Loucy (cell line): Measurements from ENCODE around the gene INTS2.

Source experiments
- H2AFZ ChIP-seq: fragments of 200-600 bp; sonication (generic); 2 replicates; pipeline ENCODE4 v1.6.0; 2016; ENCODE audit warnings: antibody characterized with exemption, mild to moderate bottlenecking, low read length, moderate library complexity
- H3F3A ChIP-seq: fragments of 200-600 bp; 2 replicates; pipeline ENCODE4 v1.6.0; 2016; ENCODE audit warnings: antibody characterized with exemption, low read depth, mild to moderate bottlenecking
- H3K27me3 ChIP-seq: fragments of 200-600 bp; sonication (generic); 2 replicates; pipeline ENCODE4 v1.6.1; 2014; ENCODE audit warnings: low read length, mild to moderate bottlenecking; ENCODE audit not compliant: insufficient read depth, poor library complexity, severe bottlenecking
- H3K36me3 ChIP-seq: fragments of 200-600 bp; sonication (generic); 2 replicates; pipeline ENCODE4 v1.6.1; 2016; ENCODE audit warnings: low read length; ENCODE audit not compliant: insufficient read depth
- H3K4me1 ChIP-seq: fragments of 200-600 bp; sonication (generic); 2 replicates; pipeline ENCODE4 v1.5.1; 2014; ENCODE audit warnings: low read length, mild to moderate bottlenecking; ENCODE audit not compliant: insufficient read depth, poor library complexity, severe bottlenecking
- H3K4me2 ChIP-seq: fragments of 200-600 bp; sonication (generic); 2 replicates; pipeline ENCODE4 v1.6.0; 2014; ENCODE audit warnings: antibody characterized with exemption, low read length, low read depth, mild to moderate bottlenecking; ENCODE audit not compliant: poor library complexity, severe bottlenecking
- H3K4me3 ChIP-seq: fragments of 200-600 bp; sonication (generic); 2 replicates; pipeline ENCODE4 v1.5.1; 2014; ENCODE audit warnings: low read length, mild to moderate bottlenecking, mixed read lengths; ENCODE audit not compliant: poor library complexity, severe bottlenecking
- H3K79me2 ChIP-seq: fragments of 200-600 bp; sonication (generic); 2 replicates; pipeline ENCODE4 v1.6.1; 2014; ENCODE audit warnings: low read length; ENCODE audit not compliant: insufficient read depth
- H3K9ac ChIP-seq: fragments of 200-600 bp; sonication (generic); 2 replicates; pipeline ENCODE4 v1.6.0; 2014; ENCODE audit warnings: mild to moderate bottlenecking, low read depth, low read length, moderate library complexity; ENCODE audit not compliant: poor library complexity, severe bottlenecking
- H3K9me2 ChIP-seq: fragments of 200-600 bp; sonication (generic); replicated peaks from 2 replicates; pipeline ENCODE4 v1.6.1; 2016; ENCODE audit warnings: low read depth, low read length, mixed read lengths
- H3K9me3 ChIP-seq: fragments of 200-600 bp; sonication (generic); 2 replicates; pipeline ENCODE4 v1.6.1; 2014; ENCODE audit warnings: mild to moderate bottlenecking, antibody characterized with exemption, low read length, low read depth; ENCODE audit not compliant: insufficient read depth
- H4K20me1 ChIP-seq: fragments of 200-600 bp; sonication (generic); 2 replicates; pipeline ENCODE4 v1.6.0; 2014; ENCODE audit warnings: antibody characterized with exemption, low read length, mild to moderate bottlenecking; ENCODE audit not compliant: insufficient read depth, poor library complexity, severe bottlenecking
- CTCF ChIP-seq: fragments of 200-600 bp; sonication (generic); conservative IDR thresholded peaks from 2 replicates; pipeline ENCODE4 v1.5.1; 2014; ENCODE audit warnings: mild to moderate bottlenecking, antibody characterized with exemption, low read length
- EZH2phosphoT487 ChIP-seq: fragments of 200-600 bp; IDR thresholded peaks from 2 replicates; pipeline ENCODE4 v1.6.1; 2018; ENCODE audit warnings: antibody characterized with exemption, mild to moderate bottlenecking, moderate library complexity, borderline replicate concordance

Gene INTS2

GRCh38 chr17:61875285-61875684 is 52.5 kb downstream of the INTS2 start:
- H3F3A ChIP-seq, result no peaks in the 10 kb centered on the region
- no peaks in the 10 kb centered on the region for H3K4me1 ChIP-seq
- no peaks in the 10 kb centered on the region for H3K27me3 ChIP-seq
- no peak overlapping the region for H3K4me2 ChIP-seq
- H3K79me2 ChIP-seq, result no peaks in the 10 kb centered on the region
- H3K4me3 ChIP-seq, result no peak overlapping the region
- H4K20me1 ChIP-seq, result no peaks in the 10 kb centered on the region
- no peaks in the 10 kb centered on the region for H3K9me2 ChIP-seq
- no peak overlapping the region for H2AFZ ChIP-seq
- H3K9ac ChIP-seq, result no peak overlapping the region
- TF ChIP-seq CTCF (no peak), EZH2phosphoT487 (no peak)
- peaks cover 62% of the 10 kb centered on the region; the same call in 1 of the 2 replicates for H3K36me3 ChIP-seq
- no peaks in the 10 kb centered on the region for H3K9me3 ChIP-seq

GRCh38 chr17:61874075-61874474 is 53.7 kb downstream of the INTS2 start:
- H4K20me1 ChIP-seq, result no peaks in the 10 kb centered on the region
- no peak overlapping the region for H3K4me3 ChIP-seq
- no peaks in the 10 kb centered on the region for H3K9me2 ChIP-seq
- no peak overlapping the region for H2AFZ ChIP-seq
- H3K4me1 ChIP-seq, result no peaks in the 10 kb centered on the region
- H3K36me3 ChIP-seq, result peaks cover 64% of the 10 kb centered on the region; the same call in 1 of the 2 replicates
- H3K9me3 ChIP-seq, result no peaks in the 10 kb centered on the region
- no peaks in the 10 kb centered on the region for H3K79me2 ChIP-seq
- no peaks in the 10 kb centered on the region for H3K27me3 ChIP-seq
- no peaks in the 10 kb centered on the region for H3F3A ChIP-seq
- TF ChIP-seq EZH2phosphoT487, result no peak
- H3K4me2 ChIP-seq, result no peak overlapping the region
- no peak overlapping the region for H3K9ac ChIP-seq

GRCh38 chr17:61872099-61872498 is 55.7 kb downstream of the INTS2 start:
- H3K9me2 ChIP-seq, result no peaks in the 10 kb centered on the region
- no peaks in the 10 kb centered on the region for H3K4me1 ChIP-seq
- TF ChIP-seq EZH2phosphoT487 (no peak), CTCF (no peak)
- no peak overlapping the region for H3K4me3 ChIP-seq
- H3K4me2 ChIP-seq, result no peak overlapping the region
- no peaks in the 10 kb centered on the region for H3F3A ChIP-seq
- no peaks in the 10 kb centered on the region for H3K9me3 ChIP-seq
- no peaks in the 10 kb centered on the region for H3K79me2 ChIP-seq
- H3K9ac ChIP-seq, result no peak overlapping the region
- H3K36me3 ChIP-seq, result peaks cover 67% of the 10 kb centered on the region; the same call in 1 of the 2 replicates
- H4K20me1 ChIP-seq, result no peaks in the 10 kb centered on the region
- no peaks in the 10 kb centered on the region for H3K27me3 ChIP-seq
- H2AFZ ChIP-seq, result no peak overlapping the region

GRCh38 chr17:61869138-61869537 is 58.6 kb downstream of the INTS2 start:
- no peaks in the 10 kb centered on the region for H3K79me2 ChIP-seq
- no peaks in the 10 kb centered on the region for H3K9me2 ChIP-seq
- H3K36me3 ChIP-seq, result peaks cover 55% of the 10 kb centered on the region; the same call in 1 of the 2 replicates
- no peak overlapping the region for H3K9ac ChIP-seq
- no peak overlapping the region for H2AFZ ChIP-seq
- 0 out of 2 replicates have a peak, but pooled peaks cover 3% of the 10 kb centered on the region for H3F3A ChIP-seq
- no peak for TF ChIP-seq EZH2phosphoT487
- TF ChIP-seq CTCF, result no peak
- no peak overlapping the region for H3K4me3 ChIP-seq
- H3K4me1 ChIP-seq, result peaks cover 2% of the 10 kb centered on the region
- no peaks in the 10 kb centered on the region for H4K20me1 ChIP-seq
- no peaks in the 10 kb centered on the region for H3K9me3 ChIP-seq
- no peaks in the 10 kb centered on the region for H3K27me3 ChIP-seq
- H3K4me2 ChIP-seq, result no peak overlapping the region
